IMR-90 (cell line): ENCODE results near the gene RALGAPA2. TPM values are rescaled to one million over a fixed set of nuclear protein-coding genes. Genes with fewer than 3 reads are reported as not detected.

Source experiments
- ATAC-seq: fragments of 200-7000 bp; cut with Tn5 transposase; 2 replicates; pipeline ENCODE4 v1.9.1; 2020; ENCODE audit warnings: low read depth, mild to moderate bottlenecking, moderate library complexity
- BruUV-seq: library from RNA; stranded (reverse); fragments of 400-500 nt; replicated peaks from 2 replicates; lab custom pipeline; 2021; lab: Mats Ljungman, UMichigan
- CTCF ChIA-PET: fragments of 300-600 bp; formaldehyde crosslinking; extraction: SDS; loops from one replicate; lab custom pipeline; 2021; ENCODE audit warnings: antibody characterized with exemption; lab: Yijun Ruan, JAX
- POLR2A ChIA-PET: fragments of 300-600 bp; sonication (Branson Sonifier 250); formaldehyde crosslinking; loops from one replicate; lab custom pipeline; 2022; ENCODE audit warnings: antibody characterized with exemption; ENCODE audit not compliant: unreplicated experiment; lab: Charles Lee
- DNase-seq: peaks from one replicate; pipeline ENCODE4 v3.0.0; 2013
- H2AFZ ChIP-seq: replicated peaks from 2 replicates; pipeline ENCODE3; 2013; ENCODE audit warnings: low read length, mild to moderate bottlenecking; ENCODE audit not compliant: poor library complexity
- H2AK5ac ChIP-seq: 2 replicates; pipeline ENCODE4 v1.6.1; 2013; ENCODE audit warnings: low read depth, low read length, inconsistent platforms
- H2AK9ac ChIP-seq: replicated peaks from 2 replicates; pipeline ENCODE3; 2013; ENCODE audit warnings: mild to moderate bottlenecking, low read depth, low read length, moderate library complexity; ENCODE audit not compliant: poor library complexity
- H2BK120ac ChIP-seq: 2 replicates; pipeline ENCODE4 v1.6.1; 2013; ENCODE audit warnings: low read depth, low read length, inconsistent platforms
- H2BK15ac ChIP-seq: 3 replicates; pipeline ENCODE4 v1.6.1; 2013; ENCODE audit warnings: low read depth, low read length, inconsistent platforms
- H2BK20ac ChIP-seq: 2 replicates; pipeline ENCODE4 v1.6.1; 2013; ENCODE audit warnings: low read depth, mild to moderate bottlenecking, inconsistent platforms, low read length, moderate library complexity
- H2BK5ac ChIP-seq: 2 replicates; pipeline ENCODE4 v1.6.1; 2013; ENCODE audit warnings: mild to moderate bottlenecking, low read depth, low read length, inconsistent platforms; ENCODE audit not compliant: poor library complexity, severe bottlenecking
- H3K14ac ChIP-seq: replicated peaks from 2 replicates; pipeline ENCODE4 v1.6.1; 2013; ENCODE audit warnings: low read depth, low read length, inconsistent platforms
- H3K18ac ChIP-seq: 2 replicates; pipeline ENCODE4 v1.6.1; 2013; ENCODE audit warnings: low read depth, low read length, control low read depth
- H3K23ac ChIP-seq: 2 replicates; pipeline ENCODE4 v1.6.1; 2013; ENCODE audit warnings: low read depth, low read length, inconsistent platforms
- H3K27ac ChIP-seq: 2 replicates; pipeline ENCODE4 v1.5.1; 2013; ENCODE audit warnings: mild to moderate bottlenecking, control low read depth, low read length; ENCODE audit not compliant: insufficient read depth
- H3K27me3 ChIP-seq: 2 replicates; pipeline ENCODE4 v1.6.1; 2013; ENCODE audit warnings: low read length; ENCODE audit not compliant: control insufficient read depth, insufficient read depth
- H3K36me3 ChIP-seq: 2 replicates; pipeline ENCODE4 v1.6.1; 2013; ENCODE audit warnings: low read length, mixed read lengths; ENCODE audit not compliant: control insufficient read depth, insufficient read depth
- H3K4ac ChIP-seq: 2 replicates; pipeline ENCODE4 v1.6.1; 2013; ENCODE audit warnings: low read depth, low read length, inconsistent platforms
- H3K4me1 ChIP-seq: 2 replicates; pipeline ENCODE4 v1.6.1; 2013; ENCODE audit warnings: low read length, mixed read lengths; ENCODE audit not compliant: control insufficient read depth, insufficient read depth
- H3K4me2 ChIP-seq: 2 replicates; pipeline ENCODE4 v1.6.1; 2013; ENCODE audit warnings: low read depth, mild to moderate bottlenecking, control low read depth, low read length, moderate library complexity
- H3K4me3 ChIP-seq: 2 replicates; pipeline ENCODE4 v1.5.1; 2013; ENCODE audit warnings: low read depth, mild to moderate bottlenecking, control low read depth, low read length, moderate library complexity; ENCODE audit not compliant: insufficient read depth
- H3K56ac ChIP-seq: 2 replicates; pipeline ENCODE4 v1.6.1; 2013; ENCODE audit warnings: low read length, inconsistent platforms; ENCODE audit not compliant: insufficient read depth; ENCODE audit errors: extremely low read depth
- H3K79me1 ChIP-seq, 2 experiments: 2 replicates each; pipeline ENCODE4 v1.6.1; 2013; ENCODE audit warnings: low read length in 2 of 2, inconsistent platforms in 1 of 2, low read depth in 1 of 2
- H3K9ac ChIP-seq: 2 replicates; pipeline ENCODE4 v1.6.1; 2013; ENCODE audit warnings: low read depth, low read length, control low read depth
- H3K9me1 ChIP-seq: 2 replicates; pipeline ENCODE4 v1.6.1; 2013; ENCODE audit warnings: low read length, inconsistent platforms; ENCODE audit not compliant: insufficient read depth
- H3K9me3 ChIP-seq: 2 replicates; pipeline ENCODE4 v1.6.1; 2013; ENCODE audit warnings: low read length; ENCODE audit not compliant: control insufficient read depth, insufficient read depth
- H4K20me1 ChIP-seq: 2 replicates; pipeline ENCODE4 v1.6.1; 2013; ENCODE audit warnings: low read length, inconsistent platforms; ENCODE audit not compliant: insufficient read depth
- H4K5ac ChIP-seq: 2 replicates; pipeline ENCODE4 v1.6.1; 2013; ENCODE audit warnings: mild to moderate bottlenecking, low read depth, low read length, control low read depth
- H4K8ac ChIP-seq, 2 experiments: 2 replicates each; pipeline ENCODE4 v1.6.1; 2013; ENCODE audit warnings: low read depth in 2 of 2, low read length in 2 of 2, control low read depth in 1 of 2, inconsistent platforms in 1 of 2
- H4K91ac ChIP-seq: 2 replicates; pipeline ENCODE4 v1.6.1; 2013; ENCODE audit warnings: low read depth, low read length, inconsistent platforms; ENCODE audit not compliant: insufficient read depth
- CHD1 ChIP-seq: IDR thresholded peaks from 2 replicates; pipeline ENCODE4 v1.6.1; 2012; ENCODE audit warnings: low read depth, low read length, improper control_type of control experiment
- MAZ ChIP-seq: IDR thresholded peaks from 2 replicates; pipeline ENCODE4 v1.6.1; 2012; ENCODE audit warnings: low read depth, mild to moderate bottlenecking, low read length, improper control_type of control experiment, moderate library complexity, borderline replicate concordance
- MXI1 ChIP-seq: IDR thresholded peaks from 2 replicates; pipeline ENCODE4 v1.6.1; 2012; ENCODE audit warnings: low read depth, mild to moderate bottlenecking, low read length, moderate library complexity, borderline replicate concordance
- NFE2L2 ChIP-seq: fragments of 150-350 bp; IDR thresholded peaks from 2 replicates; pipeline ENCODE4 v1.6.1; 2016; ENCODE audit warnings: low read depth, mild to moderate bottlenecking, low read length
- RFX5 ChIP-seq: IDR thresholded peaks from 2 replicates; pipeline ENCODE4 v1.8.0; 2012; ENCODE audit warnings: low read depth, mild to moderate bottlenecking, low read length, moderate library complexity
- USF2 ChIP-seq: fragments of 150-350 bp; IDR thresholded peaks from 2 replicates; pipeline ENCODE4 v1.6.1; 2017; ENCODE audit warnings: mild to moderate bottlenecking, antibody characterized with exemption, low read length, low read depth
- WGBS, 2 experiments: methylation state at CpG; one replicate each; pipeline versions ENCODE4 v1.1.5 to v1.1.7; 2013; ENCODE audit warnings: missing lambda C conversion rate in 2 of 2; ENCODE audit not compliant: insufficient read length in 1 of 2; ENCODE audit errors: extremely low coverage in 2 of 2; 5-methylcytosine and 5-hydroxymethylcytosine counted together
- dilution Hi-C: fragments of 300-500 bp; cut with HindIII; formaldehyde crosslinking; loops from one replicate; pipeline ENCODE4 v1.14.3; 2018; ENCODE audit warnings: low sequenced_read_pairs; ENCODE audit not compliant: unreplicated experiment
- in situ Hi-C: fragments of 300-500 bp; cut with MboI; formaldehyde crosslinking; loops from 3 replicates; pipeline ENCODE4 v1.14.3; 2019; ENCODE audit warnings: low sequenced_read_pairs, inconsistent platforms, mixed read lengths
- intact Hi-C: fragments of 100-400 bp; cut with micrococcal nuclease; formaldehyde crosslinking; loops from 2 replicates; pipeline ENCODE4 v1.10.0; 2022
- polyA plus RNA-seq, 3 experiments: library from polyadenylated mRNA; depleted of rRNA; stranded (reverse); fragments of >200 nt; gene quantifications; 2 replicates each; pipeline ENCODE4 v1.2.3, GENCODE V29; 2012; ENCODE audit warnings: low replicate concordance in 1 of 3
- total RNA-seq: library from RNA; depleted of rRNA; stranded (reverse); fragments of >200 nt; gene quantifications from 2 replicates; pipeline ENCODE4 v1.2.3, GENCODE V29; 2012

RALGAPA2 gene
- total and polyA plus RNA-seq, 2 of the 4 experiments (the other 2 are of a cell fraction), result 1.3 to 3.9 TPM

GRCh38 chr20:20472684-20473274, 239.7 kb downstream of the RALGAPA2 start:
- Histone ChIP-seq H3K4me3 (no peak overlapping the region), H3K9ac (no peak overlapping the region), H4K91ac (no peak overlapping the region), H2BK15ac (no peak overlapping the region), H2BK120ac (no peak overlapping the region), H2AFZ (no peak overlapping the region), H3K56ac (no peak overlapping the region), H3K4me1 (no peaks in the 10 kb centered on the region), H3K4ac (no peak overlapping the region), H2AK5ac (no peak overlapping the region), H3K27me3 (no peaks in the 10 kb centered on the region), H3K4me2 (no peak overlapping the region), H3K9me1 (0 out of 2 replicates have a peak, but pooled peaks cover 3% of the 10 kb centered on the region), H3K18ac (no peak overlapping the region), H3K27ac (no peak overlapping the region), H3K23ac (no peak overlapping the region), H4K8ac (no peak overlapping the region), H3K9me3 (no peaks in the 10 kb centered on the region), H2AK9ac (no peak overlapping the region), H2BK20ac (no peak overlapping the region), H4K5ac (no peak overlapping the region), H4K20me1 (no peaks in the 10 kb centered on the region), H2BK5ac (no peak overlapping the region), H3K14ac (no peak overlapping the region), H3K36me3 (no peaks in the 10 kb centered on the region), H3K79me1 (no peaks in the 10 kb centered on the region)
- TF ChIP-seq RFX5, result no peak
- TF ChIP-seq NFE2L2, result no peak
- TF ChIP-seq MXI1, result no peak
- TF ChIP-seq USF2, result no peak
- no peak for TF ChIP-seq CHD1
- no peak for TF ChIP-seq MAZ
- intact Hi-C loops (no loop called here), in situ Hi-C loops (no loop called here), dilution Hi-C loops (no loop called here)
- no TSS peak for BruUV-seq
- DNase-seq (no peak), ATAC-seq (no peak)
- ChIA-PET CTCF (interaction anchor here (0.5 kb wide), 1 partner anchor 139 kb away, joined by 5 read pairs; no protein-coding TSS in a partner anchor), POLR2A (no interaction called here)
- 100% methylated on average over 1 of the region's 4 CpGs; no CpG with 5 or more reads in 1 of the 2 experiments for WGBS, 2 experiments
